Liver (tissue), 3 donors: ENCODE data around the gene ZNF492.

ENCODE experiments used
- CTCF ChIP-seq: fragments of 150-350 bp; IDR thresholded peaks from 2 replicates; pipeline ENCODE4 v1.5.1; 2017; ENCODE audit warnings: improper control_type of control experiment, low read depth, low read length; ENCODE audit not compliant: missing input control
- GABPA ChIP-seq, 2 donors: IDR thresholded peaks in 1 of 2; conservative IDR thresholded peaks in 1 of 2; 2 replicates each; pipeline ENCODE4 v1.6.1; 2016; ENCODE audit warnings: antibody characterized with exemption in 2 of 2, mild to moderate bottlenecking in 1 of 2, moderate library complexity in 1 of 2
- RAD21 ChIP-seq, 2 donors: IDR thresholded peaks; 2 replicates each; pipeline ENCODE4 v1.6.1; 2016; ENCODE audit warnings: antibody characterized with exemption in 2 of 2, mild to moderate bottlenecking in 2 of 2
- REST ChIP-seq: IDR thresholded peaks from 2 replicates; pipeline ENCODE4 v1.6.1; 2016; ENCODE audit warnings: antibody characterized with exemption, mild to moderate bottlenecking
- YY1 ChIP-seq: IDR thresholded peaks from 2 replicates; pipeline ENCODE4 v1.6.1; 2016; ENCODE audit warnings: antibody characterized with exemption, mild to moderate bottlenecking
- donor health status: healthy.
- donor health status: healthy.

DNA sequence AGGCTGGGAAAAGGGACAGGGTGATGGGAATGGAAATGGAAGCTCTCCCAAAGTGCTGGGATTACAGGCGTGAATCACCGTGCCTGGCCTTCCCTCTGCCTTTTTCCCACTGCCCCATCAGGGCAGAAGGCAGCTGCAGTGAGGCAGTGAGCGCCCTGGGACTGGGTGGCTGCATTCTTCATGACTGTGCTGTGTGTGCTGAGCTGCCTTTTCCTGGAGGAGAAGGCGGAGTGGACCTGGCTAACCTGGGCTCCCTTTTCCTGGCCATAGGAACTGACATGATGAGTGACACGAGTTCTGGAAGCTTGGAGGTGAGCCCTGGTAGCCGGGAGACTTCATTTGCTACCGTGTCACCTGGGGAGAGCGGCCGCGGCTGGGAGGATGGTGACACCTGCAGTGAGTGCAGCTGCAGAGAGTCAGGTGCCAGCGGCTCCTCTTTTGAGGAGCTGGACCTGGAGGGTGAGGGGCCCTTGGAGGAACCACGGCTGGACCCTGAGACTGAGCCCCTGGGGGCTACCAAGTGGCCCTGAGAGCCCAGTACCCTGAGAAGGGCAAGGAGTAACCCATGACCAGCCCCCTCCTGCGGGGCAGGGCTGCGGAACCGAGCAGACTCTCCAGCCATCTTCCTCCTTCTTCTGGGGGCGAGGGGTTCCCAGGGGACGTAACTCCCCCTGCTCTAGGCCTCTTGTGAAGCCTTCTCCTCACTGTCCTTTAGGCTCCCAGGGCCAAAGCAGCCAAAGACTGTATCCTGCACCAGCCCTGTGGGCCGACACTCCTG is 26.3 kb upstream of the ZNF492 start:
- TF ChIP-seq GABPA (IDR thresholded peaks at IDR 0.05 in 1 of 2, conservative IDR thresholded peaks at IDR 0.05 in 1 of 2), result no peak
- TF ChIP-seq YY1, result no peak
- no peak for TF ChIP-seq CTCF
- TF ChIP-seq RAD21 (IDR thresholded peaks at IDR 0.05), result no peak
- TF ChIP-seq REST, result no peak
